ENCODE data around the gene FAM209B. TPM values are rescaled to one million over a fixed set of nuclear protein-coding genes. Genes with fewer than 3 reads are reported as not detected.
"Not testable (repeated sequence)": the region's sequence is repeated elsewhere in the genome, so short reads cannot be mapped to it uniquely, and the experiment has no call there.

FAM209B gene
- total and polyA plus RNA-seq, 9 donors = 0.22 to 0.37 (median 0.31) TPM; not detected in 6

DNA sequence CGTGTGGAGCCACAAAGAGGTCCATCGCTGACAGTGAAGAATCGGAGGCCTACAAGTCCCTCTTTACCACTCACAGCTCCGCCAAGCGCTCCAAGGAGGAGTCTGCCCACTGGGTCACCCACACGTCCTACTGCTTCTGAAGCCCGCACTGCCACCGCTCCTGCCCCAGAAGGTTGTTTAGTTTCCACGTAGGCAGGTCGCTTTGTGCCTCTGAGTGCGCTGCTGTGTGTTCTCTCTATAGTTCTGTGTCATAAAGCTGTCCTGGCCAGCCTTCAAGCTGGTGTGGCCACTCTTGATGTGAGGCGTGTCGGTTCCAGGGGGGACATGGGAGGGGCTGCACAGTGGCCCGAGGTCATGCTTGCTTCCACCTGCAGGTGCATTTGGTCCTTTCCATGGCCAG, 14.9 kb upstream of the FAM209B start:
- TF ChIP-seq, protein P1, sequence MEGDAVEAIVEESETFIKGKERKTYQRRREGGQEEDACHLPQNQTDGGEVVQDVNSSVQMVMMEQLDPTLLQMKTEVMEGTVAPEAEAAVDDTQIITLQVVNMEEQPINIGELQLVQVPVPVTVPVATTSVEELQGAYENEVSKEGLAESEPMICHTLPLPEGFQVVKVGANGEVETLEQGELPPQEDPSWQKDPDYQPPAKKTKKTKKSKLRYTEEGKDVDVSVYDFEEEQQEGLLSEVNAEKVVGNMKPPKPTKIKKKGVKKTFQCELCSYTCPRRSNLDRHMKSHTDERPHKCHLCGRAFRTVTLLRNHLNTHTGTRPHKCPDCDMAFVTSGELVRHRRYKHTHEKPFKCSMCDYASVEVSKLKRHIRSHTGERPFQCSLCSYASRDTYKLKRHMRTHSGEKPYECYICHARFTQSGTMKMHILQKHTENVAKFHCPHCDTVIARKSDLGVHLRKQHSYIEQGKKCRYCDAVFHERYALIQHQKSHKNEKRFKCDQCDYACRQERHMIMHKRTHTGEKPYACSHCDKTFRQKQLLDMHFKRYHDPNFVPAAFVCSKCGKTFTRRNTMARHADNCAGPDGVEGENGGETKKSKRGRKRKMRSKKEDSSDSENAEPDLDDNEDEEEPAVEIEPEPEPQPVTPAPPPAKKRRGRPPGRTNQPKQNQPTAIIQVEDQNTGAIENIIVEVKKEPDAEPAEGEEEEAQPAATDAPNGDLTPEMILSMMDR (IDR thresholded peaks at IDR 0.05) = no peak
- TF ChIP-seq POLR2A (IDR thresholded peaks at IDR 0.05) (no peak), EP300 (IDR thresholded peaks at IDR 0.05) (no peak)
- H3K9me3 ChIP-seq = peaks cover 0 to 14% of the 10 kb centered on the region in 2 donors
- H3K36me3 ChIP-seq = peaks cover 3% of the 10 kb centered on the region
- WGBS, 3 donors = 94 to 97% (median 97%) methylated on average over 14 of the region's 14 CpGs
- no peaks in the 10 kb centered on the region for H3K4me1 ChIP-seq (ENCODE audit: insufficient read depth)
- no peak overlapping the region for H3K27ac ChIP-seq
- no peaks in the 10 kb centered on the region for H3K27me3 ChIP-seq
- intact Hi-C loops (cut with DNase I) = no loop called here
- DNase-seq = no peak
- no peak overlapping the region for H3K4me3 ChIP-seq

DNA sequence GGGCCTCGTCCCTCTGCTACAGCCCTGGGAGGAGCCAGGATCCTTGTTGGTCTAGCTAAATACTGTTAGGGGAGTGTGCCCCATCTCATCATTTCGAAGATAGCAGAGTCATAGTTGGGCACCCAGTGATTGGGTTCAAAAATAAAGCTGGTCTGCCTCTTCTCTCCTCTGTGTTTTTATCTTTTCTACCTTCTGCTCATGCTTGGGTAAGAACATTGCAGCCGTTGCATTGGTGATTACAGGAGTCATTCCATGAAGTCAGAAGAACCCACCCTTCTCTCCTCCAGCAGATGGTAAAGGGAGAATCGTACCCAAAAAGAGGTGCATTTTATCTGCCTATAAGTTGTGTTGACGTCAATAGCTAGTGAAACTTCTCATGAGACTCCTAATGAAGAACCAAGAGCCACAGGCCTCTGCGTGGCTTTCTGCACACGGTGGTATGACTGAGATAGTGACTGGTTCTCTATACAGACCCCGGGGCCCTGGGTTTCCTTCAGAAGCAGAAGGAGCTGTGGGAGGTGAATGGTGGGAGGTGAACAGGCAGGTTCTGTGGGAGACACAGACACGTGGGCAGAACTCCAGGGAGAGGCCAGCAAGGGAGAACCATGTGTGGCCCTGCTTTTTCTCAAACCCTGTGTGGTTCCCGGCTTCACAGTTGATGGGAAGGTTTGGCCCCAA, 14.2 kb upstream of the FAM209B start:
- TF ChIP-seq POLR2A (IDR thresholded peaks at IDR 0.05) = no peak
- TF ChIP-seq, protein P1 (IDR thresholded peaks at IDR 0.05) = no peak
- TF ChIP-seq EP300 (IDR thresholded peaks at IDR 0.05) = no peak
- DNase-seq = no peak
- WGBS, 3 donors = 93% methylated on average over 10 of the region's 10 CpGs
- Histone ChIP-seq H3K9me3 (peaks cover 0 to 14% of the 10 kb centered on the region in 2 donors), H3K27me3 (no peaks in the 10 kb centered on the region), H3K27ac (no peak overlapping the region), H3K36me3 (peaks cover 3% of the 10 kb centered on the region), H3K4me1 (ENCODE audit: insufficient read depth) (no peaks in the 10 kb centered on the region), H3K4me3 (no peak overlapping the region)
- intact Hi-C loops (cut with DNase I) = no loop called here

DNA sequence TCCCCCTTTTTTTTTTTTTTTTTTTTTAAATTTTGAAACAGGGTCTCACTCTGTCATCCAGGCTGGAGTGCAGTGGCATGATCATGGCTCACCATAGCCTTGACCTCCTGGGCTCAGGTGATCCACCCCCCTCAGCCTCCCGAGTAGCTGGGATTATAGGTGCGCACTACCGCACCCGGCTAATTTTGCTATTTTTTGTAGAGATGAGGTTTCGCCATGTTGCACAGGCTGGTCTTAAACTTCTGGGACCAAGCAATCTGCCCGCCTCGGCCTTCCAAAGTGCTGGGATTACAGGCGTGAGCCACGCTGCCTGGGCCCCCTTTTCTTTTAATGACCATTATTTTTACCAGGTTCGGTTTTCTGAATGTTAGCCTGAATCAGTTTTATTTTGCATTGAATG, 13.5 kb upstream of the FAM209B start:
- peaks cover 0 to 14% of the 10 kb centered on the region in 2 donors for H3K9me3 ChIP-seq
- H3K27ac ChIP-seq = no peak overlapping the region
- intact Hi-C loops (cut with DNase I) = no loop called here
- H3K4me3 ChIP-seq = no peak overlapping the region
- no peak for DNase-seq
- TF ChIP-seq EP300 (IDR thresholded peaks at IDR 0.05) = no peak
- peaks cover 3% of the 10 kb centered on the region for H3K36me3 ChIP-seq
- 96 to 98% (median 97%) methylated on average over 10 of the region's 10 CpGs for WGBS, 3 donors
- H3K27me3 ChIP-seq = no peaks in the 10 kb centered on the region
- H3K4me1 ChIP-seq (ENCODE audit: insufficient read depth) = no peaks in the 10 kb centered on the region

DNA sequence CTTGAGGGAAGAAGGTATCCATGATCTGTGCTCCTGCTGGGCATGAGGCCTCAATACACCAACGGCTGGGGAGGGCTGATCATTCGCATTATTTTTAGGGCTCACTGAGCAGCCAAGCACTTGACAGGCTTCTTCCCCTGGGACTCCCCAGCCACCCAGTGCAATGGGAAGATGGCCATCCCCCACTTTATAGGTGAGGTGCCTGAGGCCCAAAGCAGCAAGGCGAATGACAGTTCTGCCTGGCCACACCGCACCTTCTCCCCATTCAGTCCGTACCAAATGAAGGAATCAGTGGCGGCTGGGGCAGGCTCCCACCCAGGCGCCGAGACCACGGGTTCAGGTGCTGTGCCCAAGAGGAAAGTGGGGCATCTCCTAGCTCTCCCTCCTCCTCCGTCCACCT, 12.9 kb upstream of the FAM209B start:
- Histone ChIP-seq H3K27ac (no peak overlapping the region), H3K4me3 (no peak overlapping the region), H3K27me3 (no peaks in the 10 kb centered on the region), H3K36me3 (peaks cover 3% of the 10 kb centered on the region), H3K4me1 (ENCODE audit: insufficient read depth) (no peaks in the 10 kb centered on the region), H3K9me3 (peaks cover 0 to 14% of the 10 kb centered on the region in 2 donors)
- WGBS, 3 donors = 97 to 99% (median 97%) methylated on average over 10 of the region's 10 CpGs
- DNase-seq = no peak
- intact Hi-C loops (cut with DNase I) = no loop called here
- no peak for TF ChIP-seq EP300 (IDR thresholded peaks at IDR 0.05)

DNA sequence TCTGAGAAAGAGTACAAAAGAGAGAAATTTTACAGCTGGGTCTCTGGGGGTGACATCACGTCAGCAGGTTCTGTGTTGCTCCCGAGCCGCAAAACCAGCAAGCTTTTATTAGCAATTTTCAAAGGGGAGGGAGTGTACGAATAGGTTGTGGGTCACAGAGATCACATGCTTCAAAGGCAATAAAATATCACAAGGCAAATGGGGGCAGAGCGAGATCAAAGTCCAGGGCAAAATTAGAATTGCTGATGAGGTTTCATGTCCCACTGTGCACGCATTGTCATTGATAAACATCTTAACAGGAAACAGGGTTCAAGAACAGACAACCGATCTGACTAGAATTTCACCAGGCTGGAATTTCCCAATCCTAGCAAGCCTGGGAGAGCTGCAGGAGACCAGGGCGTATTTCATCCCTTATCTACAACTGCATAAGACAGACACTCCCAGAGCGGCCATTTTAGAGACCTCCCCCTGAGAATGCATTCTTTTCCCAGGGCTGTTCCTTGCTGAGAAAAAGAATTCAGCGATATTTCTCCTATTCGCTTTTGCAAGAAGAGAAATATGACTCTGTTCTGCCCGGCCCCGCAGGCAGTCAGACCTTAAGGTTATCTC, 12.2 kb upstream of the FAM209B start:
- H3K36me3 ChIP-seq; DNase-seq; H3K4me1 ChIP-seq (ENCODE audit: insufficient read depth); H3K27ac ChIP-seq; intact Hi-C loops (cut with DNase I); H3K4me3 ChIP-seq; H3K27me3 ChIP-seq: not testable (repeated sequence)
- peaks cover 0 to 14% of the 10 kb centered on the region in 2 donors for H3K9me3 ChIP-seq
- 82 to 85% (median 84%) methylated on average over 13 of the region's 13 CpGs for WGBS, 3 donors

DNA sequence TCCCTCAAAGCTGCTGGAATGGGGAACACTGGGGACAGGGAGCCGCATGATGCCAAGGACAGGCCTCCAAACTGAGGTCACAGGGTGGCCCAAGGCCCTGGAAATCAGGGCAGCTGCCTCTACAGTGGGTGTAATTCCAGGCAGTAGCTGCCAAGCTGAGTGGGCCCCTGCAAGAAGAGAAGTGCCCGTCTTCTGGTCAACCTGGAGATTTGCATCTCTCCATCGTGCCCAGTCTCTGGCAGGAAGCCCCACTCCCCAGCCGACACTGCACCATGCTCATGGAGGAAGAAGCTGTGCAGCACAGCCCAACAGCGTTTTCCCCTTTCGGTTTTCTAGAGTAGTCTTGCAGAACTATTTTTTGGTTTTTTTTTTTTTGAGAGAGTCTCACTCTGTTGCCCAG, 10.7 kb upstream of the FAM209B start:
- no peaks in the 10 kb centered on the region for H3K4me1 ChIP-seq (ENCODE audit: insufficient read depth)
- 83 to 90% (median 88%) methylated on average over 6 of the region's 6 CpGs for WGBS, 3 donors
- DNase-seq = no peak
- intact Hi-C loops (cut with DNase I) = no loop called here
- H3K4me3 ChIP-seq = no peak overlapping the region
- H3K27ac ChIP-seq = no peak overlapping the region
- H3K9me3 ChIP-seq = peaks cover 0 to 14% of the 10 kb centered on the region in 2 donors
- H3K36me3 ChIP-seq = peaks cover 3% of the 10 kb centered on the region
- TF ChIP-seq, protein P1 (IDR thresholded peaks at IDR 0.05) = no peak
- TF ChIP-seq EP300 (IDR thresholded peaks at IDR 0.05) (no peak), POLR2A (IDR thresholded peaks at IDR 0.05) (no peak)
- no peaks in the 10 kb centered on the region for H3K27me3 ChIP-seq

DNA sequence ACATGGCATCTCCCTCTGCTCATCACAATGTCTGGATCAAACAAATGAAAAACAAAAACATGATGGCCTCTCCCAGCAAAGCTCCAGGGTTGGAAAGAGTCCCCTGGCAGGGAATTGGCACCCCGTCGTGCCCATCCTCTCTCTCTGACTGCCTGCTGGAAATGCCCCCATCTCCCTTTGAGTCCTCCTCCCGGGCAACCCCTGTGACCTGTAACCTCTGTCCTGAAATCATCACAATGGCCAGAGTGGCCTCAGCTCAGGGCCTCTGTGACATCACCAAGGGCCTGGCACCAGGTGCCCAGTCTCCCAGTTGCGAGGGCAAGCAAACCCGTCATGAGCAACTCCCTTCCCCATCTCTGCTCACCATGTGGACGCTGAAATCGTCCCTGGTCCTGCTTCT, 8.6 kb upstream of the FAM209B start, which contains the start of gene FAM209A:
Gene FAM209A (plus strand): TSS at position 301 of the 400 bp plus-strand sequence. CDS start 65 bp downstream, at position 366.
- H3K36me3 ChIP-seq = not testable (repeated sequence)

More for the DNA sequence above, 8.6 kb upstream of the FAM209B start, which contains the start of gene FAM209A:
- 73 to 87% (median 77%) methylated on average over 6 to 7 of the region's 7 CpGs for WGBS, 3 donors
- intact Hi-C loops (cut with DNase I); H3K4me1 ChIP-seq (ENCODE audit: insufficient read depth); H3K9me3 ChIP-seq; H3K27ac ChIP-seq; H3K4me3 ChIP-seq; H3K27me3 ChIP-seq; DNase-seq: not testable (repeated sequence)
